HL-60 (cell line): ENCODE data around the gene BMP6.

Experiments
- DNase-seq, 2 experiments: peaks; one replicate each; pipeline ENCODE4 v3.0.0-alpha.2; 2010 to 2020; ENCODE audit warnings: low read depth in 1 of 2, low spot score in 1 of 2
- H3K27ac ChIP-seq: fragments of 250-450 bp; sonication (Bioruptor Pico); replicated peaks from 2 replicates; pipeline ENCODE4 v1.5.1; 2020; ENCODE audit warnings: mild to moderate bottlenecking, moderate library complexity
- H3K27me3 ChIP-seq: fragments of 250-450 bp; sonication (Bioruptor Pico); 2 replicates; pipeline ENCODE4 v1.5.1; 2021; ENCODE audit warnings: mild to moderate bottlenecking, moderate library complexity; ENCODE audit not compliant: insufficient read depth, poor library complexity, severe bottlenecking
- H3K4me3 ChIP-seq: replicated peaks from 2 replicates; pipeline ENCODE4 v1.5.1; 2011; ENCODE audit warnings: mild to moderate bottlenecking, control low read depth, low read length; ENCODE audit not compliant: insufficient read depth
- CTCF ChIP-seq: IDR thresholded peaks from one replicate; pipeline ENCODE4 v1.5.1; 2011; ENCODE audit warnings: low read length, control low read depth, inconsistent platforms; ENCODE audit not compliant: insufficient read depth
- GABPA ChIP-seq: IDR thresholded peaks from 2 replicates; pipeline ENCODE4 v1.6.1; 2012; ENCODE audit warnings: low read depth
- POLR2AphosphoS5 ChIP-seq: IDR thresholded peaks from 2 replicates; pipeline ENCODE4 v1.6.1; 2012; ENCODE audit warnings: low read depth
- REST ChIP-seq: IDR thresholded peaks from 2 replicates; pipeline ENCODE4 v1.6.1; 2012; ENCODE audit warnings: low read depth; ENCODE audit not compliant: insufficient replicate concordance
- SPI1 ChIP-seq: IDR thresholded peaks from 2 replicates; pipeline ENCODE4 v1.6.1; 2012; ENCODE audit warnings: low read depth, mild to moderate bottlenecking, borderline replicate concordance

Gene BMP6

GRCh38 chr6:7912736-7913517, 187.0 kb downstream of the BMP6 start:
- no peak for DNase-seq
- Histone ChIP-seq H3K27ac (no peak overlapping the region), H3K4me3 (no peak overlapping the region), H3K27me3 (no peaks in the 10 kb centered on the region)
- no peak for TF ChIP-seq GABPA
- no peak for TF ChIP-seq CTCF
- no peak for TF ChIP-seq SPI1
- TF ChIP-seq POLR2AphosphoS5 = no peak
- TF ChIP-seq REST = no peak

- Histone ChIP-seq H3K27ac (no peak overlapping the region), H3K4me3 (no peak overlapping the region), H3K27me3 (no peaks in the 10 kb centered on the region)
- DNase-seq = no peak
- TF ChIP-seq CTCF (no peak), POLR2AphosphoS5 (no peak), GABPA (no peak), REST (no peak), SPI1 (no peak)
Observed at GRCh38 chr6:7914311-7914710, 188.4 kb downstream of the BMP6 start.

GRCh38 chr6:7914991-7915789, 189.3 kb downstream of the BMP6 start:
- no peak overlapping the region for H3K4me3 ChIP-seq
- H3K27ac ChIP-seq = no peak overlapping the region
- DNase-seq = peak; percentile 74 to 85
- H3K27me3 ChIP-seq = no peaks in the 10 kb centered on the region
- TF ChIP-seq SPI1 (peak; percentile 56; the same call in 1 of the 2 replicates), REST (no peak), POLR2AphosphoS5 (peak; percentile 59)
